Prostate gland (tissue), 2 donors: ENCODE measurements around the gene UPF3A. TPM values are rescaled to one million over a fixed set of nuclear protein-coding genes. Genes with fewer than 3 reads are reported as not detected.

Experiments used
- DNase-seq: peaks from one replicate; pipeline ENCODE4 v3.0.0-alpha.2; 2019; ENCODE audit warnings: low spot score
- H3K27ac ChIP-seq, 2 donors: fragments of 200-600 bp; sonication (generic); 2 replicates each; pipeline ENCODE4 v1.5.1; 2017 to 2019
- H3K27me3 ChIP-seq: fragments of 200-600 bp; sonication (generic); replicated peaks from 2 replicates; pipeline ENCODE4 v1.5.1; 2019; ENCODE audit not compliant: insufficient read depth
- H3K36me3 ChIP-seq, 2 donors: fragments of 200-600 bp; sonication (generic); 1 replicate in 1 of 2; 2 replicates in 1 of 2; pipeline versions ENCODE4 v1.5.1 to v1.8.1; 2017 to 2019
- H3K4me1 ChIP-seq: fragments of 200-600 bp; sonication (generic); replicated peaks from 2 replicates; pipeline ENCODE4 v1.5.1; 2019
- H3K4me3 ChIP-seq, 2 donors: fragments of 200-600 bp; sonication (generic); 2 replicates each; pipeline ENCODE4 v1.5.1; 2017 to 2019
- H3K9me3 ChIP-seq: fragments of 200-600 bp; sonication (generic); 2 replicates; pipeline ENCODE4 v1.5.1; 2017
- CTCF ChIP-seq, 4 experiments: fragments of 200-600 bp in 2 of 4; fragments of 450-650 bp in 2 of 4; sonication (generic) in 2 of 4; IDR thresholded peaks; 1 replicate in 3 of 4; 2 replicates in 1 of 4; pipeline ENCODE4 v1.5.1; 2016 to 2019; ENCODE audit warnings: antibody characterized with exemption in 4 of 4, mild to moderate bottlenecking in 2 of 4, moderate library complexity in 2 of 4
- POLR2A ChIP-seq: fragments of 450-650 bp; IDR thresholded peaks from one replicate; pipeline ENCODE4 v1.6.1; 2016; ENCODE audit warnings: antibody characterized with exemption, mild to moderate bottlenecking
- POLR2AphosphoS5 ChIP-seq: sonication (generic); formaldehyde crosslinking; IDR thresholded peaks from one replicate; pipeline ENCODE4 v1.6.1; 2017; ENCODE audit warnings: antibody characterized with exemption
- WGBS: methylation state at CpG from one replicate; pipeline ENCODE4 v1.1.5; 2018; 5-methylcytosine and 5-hydroxymethylcytosine counted together
- intact Hi-C: fragments of 100-400 bp; cut with DNase I; formaldehyde crosslinking; loops from one replicate; pipeline ENCODE4 v1.14.2; 2022
- total RNA-seq, 2 donors: library from RNA; depleted of rRNA; stranded (reverse); fragments of >200 nt; gene quantifications; one replicate each; pipeline ENCODE4 v1.1.0, GENCODE V29; 2016

Gene UPF3A
- total RNA-seq, 2 donors from 2014 or later: 30.6 to 62.9 TPM

GRCh38 chr13:114288157-114288591 is 6.8 kb downstream of the UPF3A start:
- Histone ChIP-seq H3K9me3 (no peaks in the 10 kb centered on the region), H3K4me3 (no peak overlapping the region), H3K36me3 (no peaks in the 10 kb centered on the region), H3K4me1 (no peaks in the 10 kb centered on the region), H3K27ac (no peak overlapping the region), H3K27me3 (no peaks in the 10 kb centered on the region)
- TF ChIP-seq CTCF (IDR thresholded peaks at IDR 0.05) (no peak), POLR2AphosphoS5 (no peak), POLR2A (no peak)
- 99% methylated on average over 8 of the region's 8 CpGs for WGBS
- DNase-seq: no peak
- intact Hi-C loops: no loop called here

GRCh38 chr13:114296448-114296847 is 15.0 kb downstream of the UPF3A start:
- TF ChIP-seq POLR2AphosphoS5 (no peak), POLR2A (no peak), CTCF (IDR thresholded peaks at IDR 0.05) (no peak)
- H3K27ac ChIP-seq: no peak overlapping the region
- no peak overlapping the region for H3K4me3 ChIP-seq
- no peak for DNase-seq
- H3K9me3 ChIP-seq: no peaks in the 10 kb centered on the region
- H3K4me1 ChIP-seq: no peaks in the 10 kb centered on the region
- no peaks in the 10 kb centered on the region for H3K36me3 ChIP-seq
- intact Hi-C loops: no loop called here
- WGBS: 90% methylated on average over 10 of the region's 10 CpGs
- H3K27me3 ChIP-seq: no peaks in the 10 kb centered on the region

GRCh38 chr13:114296902-114297301 is 15.5 kb downstream of the UPF3A start:
- no peak overlapping the region for H3K27ac ChIP-seq
- no peaks in the 10 kb centered on the region for H3K36me3 ChIP-seq
- intact Hi-C loops: no loop called here
- H3K27me3 ChIP-seq: no peaks in the 10 kb centered on the region
- no peaks in the 10 kb centered on the region for H3K9me3 ChIP-seq
- no peak overlapping the region for H3K4me3 ChIP-seq
- TF ChIP-seq CTCF (IDR thresholded peaks at IDR 0.05): no peak
- no peak for TF ChIP-seq POLR2AphosphoS5
- no peak for TF ChIP-seq POLR2A
- DNase-seq: no peak
- 87% methylated on average over 5 of the region's 5 CpGs for WGBS
- no peaks in the 10 kb centered on the region for H3K4me1 ChIP-seq

GRCh38 chr13:114298866-114299265 is 17.5 kb downstream of the UPF3A start:
- H3K27me3 ChIP-seq: no peaks in the 10 kb centered on the region
- intact Hi-C loops: no loop called here
- no peak overlapping the region for H3K4me3 ChIP-seq
- no peaks in the 10 kb centered on the region for H3K4me1 ChIP-seq
- WGBS: 78% methylated on average over 12 of the region's 12 CpGs
- DNase-seq: no peak
- H3K36me3 ChIP-seq: no peaks in the 10 kb centered on the region
- H3K27ac ChIP-seq: no peak overlapping the region
- H3K9me3 ChIP-seq: no peaks in the 10 kb centered on the region
- TF ChIP-seq CTCF (IDR thresholded peaks at IDR 0.05) (no peak), POLR2A (no peak), POLR2AphosphoS5 (no peak)

- no peak overlapping the region for H3K27ac ChIP-seq
- TF ChIP-seq POLR2AphosphoS5 (no peak), POLR2A (no peak), CTCF (IDR thresholded peaks at IDR 0.05) (no peak)
- no peak overlapping the region for H3K4me3 ChIP-seq
- intact Hi-C loops: no loop called here
- WGBS: 94% methylated on average over 12 of the region's 12 CpGs
- no peaks in the 10 kb centered on the region for H3K4me1 ChIP-seq
- H3K9me3 ChIP-seq: no peaks in the 10 kb centered on the region
- no peaks in the 10 kb centered on the region for H3K27me3 ChIP-seq
- DNase-seq: no peak
- no peaks in the 10 kb centered on the region for H3K36me3 ChIP-seq
Observed at GRCh38 chr13:114299604-114300305, 18.4 kb downstream of the UPF3A start.
